Inferior parietal cortex (tissue), 1 donor: Measurements from ENCODE around the gene MVD.

ENCODE experiments used
- DNase-seq: peaks from one replicate; pipeline ENCODE4 v3.0.0-alpha.2; 2016; ENCODE audit errors: extremely low spot score

MVD gene, protein sequence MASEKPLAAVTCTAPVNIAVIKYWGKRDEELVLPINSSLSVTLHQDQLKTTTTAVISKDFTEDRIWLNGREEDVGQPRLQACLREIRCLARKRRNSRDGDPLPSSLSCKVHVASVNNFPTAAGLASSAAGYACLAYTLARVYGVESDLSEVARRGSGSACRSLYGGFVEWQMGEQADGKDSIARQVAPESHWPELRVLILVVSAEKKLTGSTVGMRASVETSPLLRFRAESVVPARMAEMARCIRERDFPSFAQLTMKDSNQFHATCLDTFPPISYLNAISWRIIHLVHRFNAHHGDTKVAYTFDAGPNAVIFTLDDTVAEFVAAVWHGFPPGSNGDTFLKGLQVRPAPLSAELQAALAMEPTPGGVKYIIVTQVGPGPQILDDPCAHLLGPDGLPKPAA

DNA sequence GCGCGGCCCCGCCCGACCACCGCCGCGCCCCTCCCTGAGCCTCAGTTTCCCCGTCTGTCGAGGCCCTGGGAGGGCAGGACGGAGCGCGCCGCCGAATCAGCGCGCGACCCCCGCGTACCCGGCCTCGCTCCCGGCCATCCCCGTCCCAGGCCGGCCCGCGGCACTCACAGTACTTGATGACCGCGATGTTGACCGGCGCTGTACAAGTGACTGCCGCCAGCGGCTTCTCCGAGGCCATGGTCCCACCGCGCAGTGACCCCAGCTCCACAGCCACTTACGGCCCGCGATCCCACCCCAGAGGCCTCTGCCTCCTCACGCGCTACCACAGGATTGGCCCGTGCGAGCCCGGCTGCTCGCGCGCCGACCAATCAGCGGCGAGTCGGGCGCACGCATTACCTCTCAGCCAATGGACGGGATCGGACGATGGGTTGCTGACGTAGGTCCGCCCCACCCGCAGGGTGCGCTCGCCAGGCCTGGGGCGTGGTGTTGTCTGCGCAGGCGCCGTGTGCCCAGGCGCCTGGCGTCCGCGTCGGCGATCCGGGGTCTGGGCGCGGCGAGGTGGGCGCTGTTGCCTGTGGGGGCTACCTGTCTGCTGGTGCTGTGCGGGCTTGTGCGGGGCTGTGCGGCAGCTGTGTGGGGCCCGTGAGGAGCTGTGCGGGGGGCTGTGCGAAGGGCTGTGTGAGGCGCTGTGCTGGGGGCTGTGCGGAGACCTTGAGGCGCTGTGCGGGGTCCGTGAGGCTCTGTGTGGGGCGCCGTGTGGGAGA, at the start of gene MVD:
MVD (minus strand) TSS at position 249 of the 764 bp plus-strand sequence; CDS start at position 238, 11 bp downstream.
- peak; percentile 98 for DNase-seq

DNA sequence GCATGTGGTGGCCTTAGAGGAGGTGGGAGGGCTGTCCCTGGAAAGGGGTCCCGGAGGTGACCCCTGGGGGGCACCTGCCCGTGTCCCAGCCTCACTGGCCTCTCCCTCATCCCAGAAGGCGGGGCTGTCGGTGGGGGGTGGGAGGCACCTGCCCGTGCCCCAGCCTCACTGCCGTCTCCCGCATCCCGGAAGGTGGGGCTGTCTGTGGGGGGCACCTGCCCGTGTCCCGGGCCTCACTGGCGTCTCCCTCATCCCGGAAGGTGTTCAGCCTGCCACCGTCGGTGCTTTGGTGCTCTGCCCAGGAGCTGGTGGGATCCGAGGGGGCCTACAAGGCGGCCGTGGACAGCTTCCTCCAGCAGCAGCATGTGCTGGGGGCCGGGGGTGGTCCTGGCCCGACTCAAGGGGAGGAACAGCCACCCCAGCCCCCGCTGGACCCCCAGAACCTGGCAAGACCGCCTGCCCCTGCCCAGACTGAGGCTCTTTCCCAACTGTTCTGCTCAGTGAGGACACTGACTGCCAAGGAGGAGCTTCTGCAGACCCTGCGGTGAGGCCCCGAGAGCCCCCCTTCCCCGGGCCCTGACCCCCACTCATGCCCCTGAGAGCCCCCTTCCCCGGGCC, 49.6 kb upstream of the MVD start:
- no peak for DNase-seq

DNA sequence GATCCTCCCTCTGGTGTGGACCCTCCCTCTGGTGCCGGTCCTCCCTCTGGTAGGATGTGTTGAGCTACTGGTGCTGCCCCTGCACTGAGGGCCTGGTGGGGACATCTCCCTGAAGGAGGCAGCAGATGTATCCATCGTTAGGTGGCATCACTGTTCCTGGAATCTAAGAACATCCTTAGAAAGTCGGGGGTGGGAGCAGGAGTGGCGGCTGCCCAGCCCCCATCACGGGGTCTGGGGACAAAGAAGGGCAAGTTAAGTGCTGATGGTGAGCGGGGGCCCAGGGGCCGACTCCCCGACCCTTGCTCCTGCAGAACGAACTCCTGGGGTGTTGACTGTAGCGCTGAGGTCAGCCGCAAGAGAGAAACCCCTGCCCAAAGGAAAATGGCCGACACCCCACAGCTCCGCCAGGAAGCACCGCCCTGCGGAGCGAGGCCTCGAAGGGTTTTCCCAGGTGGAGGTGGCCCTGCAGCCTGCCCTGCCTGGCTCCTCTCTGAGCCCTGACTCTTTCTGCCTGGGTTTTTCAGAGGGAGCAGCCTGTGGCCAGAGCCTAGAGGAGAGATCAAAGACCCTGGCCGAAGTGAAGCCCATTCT, 49.0 kb upstream of the MVD start:
- DNase-seq = no peak

DNA sequence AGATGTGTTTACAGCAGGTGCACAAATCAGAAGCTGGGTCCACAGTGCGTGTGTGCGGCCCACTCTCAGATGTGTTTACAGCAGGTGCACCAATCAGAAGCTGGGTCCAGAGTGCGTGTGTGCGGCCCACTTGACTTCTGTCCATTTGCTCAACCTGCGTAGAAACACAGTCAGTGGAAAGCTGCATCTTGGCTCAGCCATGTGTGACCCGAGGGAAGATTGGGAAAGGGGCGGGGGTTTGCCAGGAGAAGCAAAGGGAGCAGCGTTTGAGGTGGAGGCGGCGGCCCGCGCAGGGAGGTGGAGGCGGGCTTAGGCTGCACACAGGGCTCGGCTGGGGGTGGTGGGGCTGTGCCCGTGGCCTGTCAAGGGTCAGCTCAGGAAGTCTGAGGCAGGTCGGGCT, 47.7 kb upstream of the MVD start:
- DNase-seq = no peak

DNA sequence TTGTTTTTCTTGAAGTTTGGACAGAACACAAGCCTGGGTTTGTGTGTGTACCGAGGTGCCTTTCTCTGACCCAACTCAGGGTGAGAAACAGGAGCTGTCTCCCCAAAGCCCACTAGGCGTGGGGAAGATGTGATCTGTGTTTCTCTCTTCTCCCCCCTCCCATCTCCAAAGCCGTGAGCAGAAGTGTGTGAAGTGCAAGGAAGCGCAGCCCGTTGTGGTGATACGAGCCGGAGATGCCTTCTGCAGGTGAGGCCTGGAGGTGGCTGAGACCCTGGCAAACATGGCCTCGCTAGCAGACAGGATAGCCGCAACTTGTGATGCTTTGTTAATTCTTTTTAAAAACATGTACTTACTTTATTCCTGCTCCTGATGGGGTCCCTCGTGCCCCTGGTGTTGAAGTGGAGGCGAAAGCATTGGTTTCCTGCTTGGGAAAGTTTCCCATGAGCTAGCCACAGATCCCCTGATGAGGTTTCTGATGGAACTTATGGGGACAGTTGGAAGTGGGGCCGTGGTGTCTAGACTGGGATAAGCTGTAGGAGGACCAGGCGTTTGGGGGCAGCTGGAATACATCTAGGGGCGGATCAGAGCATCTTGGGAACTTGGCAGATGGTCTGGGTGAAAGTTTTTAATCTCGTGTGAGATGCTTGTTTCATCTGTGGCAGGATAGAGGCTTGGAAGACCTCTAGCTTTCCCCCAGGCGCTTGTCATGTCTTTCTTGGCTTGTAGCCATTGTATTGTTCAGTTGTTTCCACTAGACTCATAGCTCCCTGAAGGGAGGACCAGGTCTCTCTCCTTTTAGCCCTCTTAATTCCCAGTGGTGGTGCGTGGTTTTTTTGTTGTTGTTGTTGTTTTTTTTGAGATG, 44.3 kb upstream of the MVD start:
- DNase-seq = no peak

DNA sequence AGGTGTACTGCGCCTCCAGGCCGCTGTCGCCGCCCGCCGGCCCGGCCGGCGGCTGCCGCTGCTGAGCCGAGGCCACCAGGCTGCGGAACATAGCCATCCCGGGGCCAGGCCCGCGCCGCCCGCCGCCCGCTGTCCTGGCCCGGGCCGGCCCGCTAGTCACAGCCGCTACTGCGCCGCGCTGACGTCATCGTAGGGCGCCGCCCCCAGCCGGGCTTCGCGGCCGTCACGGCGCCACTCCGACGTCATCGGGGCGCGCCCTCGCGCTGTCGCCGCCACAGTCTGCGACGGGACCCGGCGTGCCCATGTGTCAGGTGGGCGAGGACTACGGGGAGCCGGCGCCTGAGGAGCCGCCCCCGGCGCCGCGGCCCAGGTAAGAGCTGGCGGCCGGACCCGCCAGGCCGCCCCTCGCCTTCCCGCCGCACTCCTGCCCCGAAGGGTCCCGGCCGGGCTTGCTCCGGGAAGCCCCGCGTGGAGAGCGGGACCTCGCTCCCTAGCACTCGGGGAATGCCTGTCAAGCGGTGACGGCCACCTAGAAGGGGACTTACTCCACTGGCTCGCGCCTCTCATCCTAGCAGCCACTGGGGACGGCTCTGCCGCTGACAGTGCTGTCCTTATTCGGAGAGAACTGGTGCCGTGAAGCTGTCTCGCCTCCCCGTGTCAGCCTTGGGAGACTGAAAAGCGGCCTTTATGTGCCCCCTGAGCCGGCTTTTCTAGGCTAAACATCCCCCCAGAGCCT, 43.5 kb upstream of the MVD start, which contains the start of the genes CTU2 and RNF166:
CTU2 (plus strand) TSS at position 275 of the 736 bp plus-strand sequence; CDS start at position 303, 28 bp downstream.
RNF166 (minus strand) TSS at position 180 of the 736 bp plus-strand sequence; CDS start at position 97, 83 bp downstream.
- DNase-seq = peak; percentile 86

DNA sequence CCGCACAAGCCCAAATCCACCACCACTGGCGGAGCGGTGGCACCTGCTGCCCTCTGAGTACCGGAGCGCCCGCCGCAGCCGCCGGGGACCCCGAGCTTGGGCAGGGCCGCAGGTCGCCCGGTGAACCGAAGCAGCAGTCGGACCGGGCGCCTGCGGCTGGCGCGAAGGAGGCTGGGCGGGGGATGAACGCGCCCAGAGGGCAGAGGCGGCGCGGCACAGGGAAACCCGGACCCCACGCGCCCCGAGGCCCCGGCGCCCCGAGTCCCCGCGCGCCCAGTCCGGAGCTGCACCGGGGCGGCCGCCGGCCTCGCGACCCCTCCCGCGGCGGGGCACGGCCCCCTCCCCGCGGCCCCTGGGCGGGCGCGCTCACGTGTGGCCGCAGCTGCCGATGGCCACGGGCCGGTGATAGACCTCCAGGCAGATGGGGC, 42.9 kb upstream of the MVD start:
- DNase-seq = no peak

DNA sequence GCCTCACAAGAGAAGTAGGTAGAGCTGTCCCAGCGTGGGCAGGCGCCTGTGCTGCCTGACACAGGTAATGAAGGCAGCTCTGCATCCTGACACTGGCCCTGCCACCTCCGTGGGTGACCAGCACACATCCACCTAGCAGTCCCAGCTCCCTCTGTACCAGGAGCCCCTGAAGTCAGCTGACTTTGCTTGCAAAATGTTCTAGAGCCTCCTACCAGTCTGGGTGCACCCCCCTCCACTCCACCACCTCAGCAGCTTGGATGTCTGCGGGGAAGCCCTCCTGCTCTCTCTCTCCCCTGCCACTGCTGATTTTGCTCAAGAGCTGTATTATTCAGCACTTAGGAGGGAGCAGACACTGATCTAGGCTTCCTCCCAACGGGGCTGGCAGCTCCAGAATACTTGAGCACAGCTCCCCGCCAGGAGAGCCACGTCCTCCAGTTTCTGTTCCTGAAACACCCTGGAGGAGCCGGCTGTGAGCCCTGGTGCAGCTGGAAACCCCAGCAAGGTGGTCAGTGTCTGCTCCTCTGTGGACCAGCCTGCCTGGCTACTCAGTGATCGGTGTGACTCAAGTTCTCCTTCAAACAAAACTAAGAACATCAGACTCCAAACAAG, 42.3 kb upstream of the MVD start:
- no peak for DNase-seq

DNA sequence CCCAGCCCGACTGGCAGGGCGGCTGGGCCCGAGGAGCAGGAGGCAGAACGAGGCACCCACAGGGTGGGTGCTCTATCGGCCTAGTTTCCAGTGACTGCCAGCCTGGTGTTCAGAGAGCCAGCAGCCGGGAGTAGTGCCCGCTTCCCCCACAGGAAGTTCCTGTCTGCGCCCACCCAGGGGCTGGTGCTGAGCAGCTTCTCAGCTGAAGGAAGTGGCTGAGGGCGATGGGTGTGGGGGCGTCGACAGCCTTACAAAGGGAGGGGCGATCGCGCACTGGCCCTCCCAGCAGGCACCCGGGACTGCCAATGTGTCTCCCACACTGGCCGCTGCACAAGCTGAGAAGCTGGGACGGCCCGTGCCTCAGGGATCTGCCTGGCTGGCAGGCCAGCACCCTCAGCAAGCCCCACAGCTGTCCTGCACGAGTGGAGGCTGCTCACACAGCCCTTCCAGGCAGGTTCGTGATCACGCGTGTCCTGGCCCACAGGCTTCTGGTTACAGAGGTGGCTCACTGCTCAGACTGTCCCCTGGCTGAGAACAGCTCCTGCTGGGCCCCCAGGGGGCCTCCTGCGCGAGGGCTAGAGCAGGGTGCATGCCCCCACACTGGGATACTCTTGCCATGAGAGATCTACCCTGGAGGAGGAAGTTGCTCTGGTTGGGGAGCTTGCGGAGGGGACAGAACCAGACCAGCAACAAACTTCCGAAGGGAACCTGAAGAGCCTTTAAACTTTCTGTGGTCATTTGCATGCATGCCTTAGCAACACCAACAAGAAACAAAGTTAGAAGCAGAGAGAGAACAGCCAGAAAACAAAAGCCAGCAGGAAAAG, 40.8 kb upstream of the MVD start:
- DNase-seq = no peak

DNA sequence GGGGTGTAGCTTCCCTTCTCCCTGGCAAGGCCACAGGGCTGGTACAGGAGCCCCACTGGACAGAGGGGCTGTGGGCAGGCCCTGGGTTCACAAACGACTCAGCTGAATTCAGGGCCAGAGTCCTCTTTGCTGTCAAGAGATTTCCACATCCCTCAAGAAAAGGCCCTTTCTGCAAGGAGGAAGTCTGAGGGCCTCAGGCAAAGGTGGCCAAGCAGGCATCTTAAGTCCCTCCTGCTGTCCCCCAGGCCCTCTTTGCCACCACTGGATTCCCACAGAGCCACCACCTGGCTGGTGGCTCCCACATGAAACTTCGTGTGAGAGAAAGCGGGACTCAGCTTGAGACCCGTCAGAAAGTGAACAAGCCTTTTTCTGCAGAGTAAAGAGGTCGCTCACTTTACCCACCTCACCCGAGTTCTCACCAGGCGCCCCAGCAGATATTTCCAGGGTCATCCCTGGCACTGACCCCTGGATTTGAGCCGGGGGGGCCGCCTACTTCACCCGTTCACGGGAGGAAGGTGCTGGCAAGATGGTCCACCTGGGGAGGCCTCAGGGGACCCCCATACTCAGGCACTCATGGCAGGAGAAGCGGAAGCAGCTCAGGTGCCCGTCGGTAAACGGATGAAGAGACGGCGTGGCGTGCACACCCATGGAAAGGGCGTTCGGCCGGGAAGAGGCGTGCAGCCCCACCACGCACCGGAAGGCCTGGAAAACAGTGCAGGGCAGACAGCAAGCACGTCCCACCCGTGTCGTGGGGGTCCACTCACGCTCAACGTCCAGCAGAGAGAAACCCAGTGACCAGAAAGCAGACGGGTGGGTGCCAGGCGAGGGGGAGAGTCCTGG, 39.7 kb upstream of the MVD start:
- DNase-seq = no peak

DNA sequence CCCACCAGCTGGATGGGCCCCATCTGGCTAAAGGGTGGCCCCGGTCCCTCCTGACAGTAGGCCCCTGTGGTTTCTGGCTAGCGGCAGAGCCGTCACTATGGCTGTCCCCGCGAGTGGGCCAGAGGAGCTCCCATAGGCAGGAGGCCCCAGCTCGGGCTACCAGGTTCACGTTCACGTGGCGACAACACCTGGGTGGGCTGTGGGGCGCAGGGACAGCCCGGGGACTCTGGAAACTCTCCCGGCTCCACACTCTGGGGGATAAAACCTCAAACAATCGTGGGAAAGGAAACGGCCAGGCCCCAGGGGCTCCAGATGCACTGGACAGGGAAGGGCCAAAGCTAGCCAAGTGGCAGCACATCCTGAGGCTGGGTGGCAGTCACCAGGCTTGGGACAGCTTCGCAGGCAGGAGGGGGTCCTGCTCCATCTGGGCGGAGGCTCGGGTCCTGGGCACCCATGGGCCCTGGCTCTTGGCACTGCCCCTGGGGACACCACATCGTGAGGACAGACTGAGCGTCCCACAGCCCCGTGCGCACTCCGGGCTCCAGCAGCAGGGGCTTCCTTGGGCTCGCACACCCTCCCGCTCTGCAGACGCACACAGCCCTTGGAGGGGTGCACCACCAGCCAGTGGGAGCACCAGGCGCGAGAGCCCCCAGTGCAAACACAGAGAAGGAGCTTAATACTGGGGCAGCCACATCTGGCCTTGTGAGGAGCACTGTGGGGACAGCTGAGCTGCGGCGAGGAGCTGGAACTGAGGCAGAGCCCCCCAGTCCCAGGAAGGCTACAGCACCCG, 38.9 kb upstream of the MVD start:
- DNase-seq = no peak

DNA sequence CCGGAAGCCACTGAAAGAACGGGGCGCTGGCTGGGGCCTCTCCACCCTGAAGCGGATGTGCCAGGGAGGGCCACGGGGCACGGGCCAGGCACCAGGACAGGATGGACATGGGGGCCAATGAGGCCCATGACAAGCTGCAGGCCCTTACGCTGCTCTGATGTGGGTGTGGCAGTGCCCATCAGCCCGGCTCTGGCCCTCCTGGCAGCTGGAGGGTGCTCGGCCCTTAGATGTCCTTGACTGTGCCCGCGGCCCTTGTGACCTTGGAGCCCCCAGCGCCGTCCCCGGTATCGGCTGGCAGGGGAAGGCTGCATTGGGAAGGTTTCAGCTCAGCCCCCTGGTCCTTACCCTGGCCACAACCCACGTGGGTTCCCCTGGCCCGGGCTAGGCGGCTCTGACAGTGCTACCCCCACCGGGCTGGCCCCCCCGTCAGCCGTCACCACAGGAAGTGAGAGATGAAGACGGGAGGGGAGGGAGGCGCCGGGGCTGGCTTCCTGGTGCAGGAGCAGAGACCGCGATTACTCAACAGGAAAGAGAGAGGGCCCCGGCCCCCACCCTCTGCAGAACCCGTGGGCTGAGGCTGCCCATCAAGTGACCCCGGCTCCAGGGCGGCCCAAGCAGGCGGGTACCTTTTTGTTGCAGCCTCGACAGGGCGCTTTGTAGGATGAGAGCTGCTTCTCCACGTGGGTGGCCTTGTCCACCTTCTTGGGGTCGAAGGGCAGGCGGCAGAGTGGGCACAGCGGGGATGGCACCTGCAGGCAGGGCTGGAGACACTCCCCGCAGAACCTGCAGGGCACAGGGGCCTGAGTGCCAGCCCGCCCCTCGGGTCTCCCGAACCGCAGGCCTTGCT, 38.0 kb upstream of the MVD start:
- no peak for DNase-seq

DNA sequence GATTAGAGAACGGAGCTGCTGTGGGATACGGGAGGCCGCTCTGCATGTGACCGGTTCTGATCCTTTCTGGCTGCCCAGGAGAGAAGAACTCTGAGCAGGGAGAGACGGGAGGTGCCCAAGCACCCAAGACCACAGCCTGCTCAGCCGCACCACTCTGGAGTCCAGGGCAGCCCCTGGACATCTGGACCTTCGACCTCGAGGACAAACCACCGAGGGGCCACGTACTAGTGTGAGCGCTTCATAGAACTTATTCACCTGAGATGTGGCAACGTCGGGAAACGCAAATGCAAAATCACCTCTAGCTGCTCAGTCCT, 37.4 kb upstream of the MVD start:
- no peak for DNase-seq

DNA sequence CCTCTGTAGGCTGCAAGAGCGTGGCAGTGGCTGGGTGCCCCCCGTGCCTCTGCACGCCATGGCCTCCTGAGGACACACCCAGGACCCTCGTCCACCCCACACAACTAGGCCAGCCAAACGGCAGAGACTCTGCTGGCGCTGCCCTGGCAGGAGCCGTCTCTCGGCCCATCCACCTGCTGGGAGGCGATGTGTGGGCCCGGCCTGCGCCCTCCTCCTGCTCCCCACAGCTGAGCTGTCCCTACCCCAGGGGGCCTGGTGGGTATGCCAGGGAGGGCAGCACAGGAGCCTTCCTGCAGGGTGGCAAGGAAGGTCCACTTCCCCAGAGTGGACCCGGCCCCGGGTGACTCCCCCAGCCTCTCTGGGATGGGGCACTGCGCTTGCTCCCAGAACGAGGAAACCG, 36.3 kb upstream of the MVD start:
- DNase-seq = no peak

DNA sequence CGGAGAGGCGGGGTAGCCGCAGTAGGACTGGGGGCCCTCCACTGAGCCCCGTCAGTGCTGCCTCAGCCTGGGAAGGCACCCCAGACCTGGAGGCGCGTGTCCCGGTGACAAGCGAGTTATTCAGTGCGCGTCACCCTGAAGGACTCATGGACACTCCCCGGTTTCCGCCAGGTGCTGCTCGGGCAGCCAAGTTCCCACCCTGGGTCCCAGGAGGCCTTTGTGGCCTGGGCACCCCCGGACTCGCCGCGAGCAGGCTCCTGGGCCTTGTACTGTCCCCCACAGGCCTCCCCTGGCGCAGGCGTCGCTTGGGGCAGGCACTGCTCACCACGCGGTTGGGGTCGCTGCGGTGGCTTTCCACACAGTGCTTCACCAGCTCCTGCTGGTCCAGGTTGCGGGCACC, 35.8 kb upstream of the MVD start:
- no peak for DNase-seq

DNA sequence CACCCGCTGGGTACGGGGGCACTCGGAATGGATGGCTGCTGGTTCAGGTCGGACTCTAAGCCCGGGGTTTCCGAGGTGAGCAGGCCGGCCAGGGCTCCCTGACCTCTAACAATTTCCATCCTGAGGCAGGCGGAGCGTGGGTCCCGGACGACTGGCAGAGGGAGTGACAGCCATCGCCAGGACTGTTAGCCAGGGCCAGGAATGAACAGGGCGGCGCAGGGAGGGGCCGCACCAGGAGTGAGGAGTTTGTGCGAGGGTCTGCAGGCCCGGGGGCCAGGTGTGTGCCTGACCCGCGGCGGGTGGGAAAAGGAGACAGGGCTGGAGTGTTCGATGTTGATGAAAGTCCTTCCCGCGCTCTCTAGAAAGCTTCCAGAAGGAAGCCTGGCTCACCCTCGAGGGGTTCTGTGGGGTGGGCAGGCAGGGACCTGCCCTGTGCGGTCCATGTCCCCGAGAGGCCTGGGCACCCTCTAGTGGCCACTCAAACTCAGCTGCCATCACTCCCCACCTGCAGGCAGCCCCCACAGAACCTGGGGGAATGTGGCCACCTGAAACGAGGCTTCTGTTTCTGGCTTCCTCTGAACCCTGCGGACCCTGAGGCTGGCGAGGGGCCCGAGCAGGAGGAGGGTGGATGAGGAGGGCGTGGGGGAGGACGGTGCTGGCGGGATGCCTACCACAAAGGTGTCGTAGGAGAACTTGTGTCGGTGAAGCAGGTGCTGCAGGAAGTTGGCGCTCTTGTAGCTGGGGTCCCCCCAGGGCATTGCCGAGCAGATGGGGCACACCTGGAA, 35.1 kb upstream of the MVD start:
- no peak for DNase-seq
